Neural crest cell (in vitro differentiated cells): ENCODE measurements around the gene WDR82. TPM values are rescaled to one million over a fixed set of nuclear protein-coding genes. Genes with fewer than 3 reads are reported as not detected.
"Not testable (repeated sequence)": the region's sequence is repeated elsewhere in the genome, so short reads cannot be mapped to it uniquely, and the experiment has no call there.

ENCODE experiments used
- DNase-seq: peaks from one replicate; pipeline ENCODE4 v3.0.0; 2021; ENCODE audit warnings: low read depth, mixed read lengths, low spot score
- H3K27ac Mint-ChIP-seq: one replicate; pipeline ENCODE4 v1.8.0; 2021; ENCODE audit warnings: mild to moderate bottlenecking, mixed read lengths; ENCODE audit not compliant: unreplicated experiment
- H3K27me3 Mint-ChIP-seq: 2 replicates; pipeline ENCODE4 v1.8.0; 2021; ENCODE audit warnings: low read depth, mild to moderate bottlenecking, mixed read lengths
- H3K36me3 Mint-ChIP-seq: 2 replicates; pipeline ENCODE4 v1.8.0; 2021; ENCODE audit warnings: low read depth, mild to moderate bottlenecking, mixed read lengths
- H3K4me1 Mint-ChIP-seq: 2 replicates; pipeline ENCODE4 v1.8.0; 2021; ENCODE audit warnings: mixed read lengths
- H3K4me3 Mint-ChIP-seq: one replicate; pipeline ENCODE4 v1.8.0; 2021; ENCODE audit warnings: mild to moderate bottlenecking, mixed read lengths
- H3K9me3 Mint-ChIP-seq: 2 replicates; pipeline ENCODE4 v1.8.0; 2021; ENCODE audit warnings: mixed read lengths
- CTCF ChIP-seq: fragments of 200-600 bp; sonication (generic); conservative IDR thresholded peaks from 2 replicates; pipeline ENCODE4 v1.5.0; 2021; ENCODE audit warnings: antibody characterized with exemption, mild to moderate bottlenecking
- total RNA-seq: library from RNA; stranded (reverse); gene quantifications from 2 replicates; pipeline ENCODE4 v1.2.1, GENCODE V29; 2021

The WDR82 gene
- total RNA-seq, 1 donor from 2014 or later, result 114 TPM

GRCh38 chr3:52281981-52282801, 3.7 kb upstream of the WDR82 start:
- H3K4me1 Mint-ChIP-seq, result peaks cover 24% of the 10 kb centered on the region

GRCh38 chr3:52280050-52280461, 1.6 kb upstream of the WDR82 start:
- no peak overlapping the region for H3K27ac Mint-ChIP-seq
- peaks cover 39% of the 10 kb centered on the region for H3K4me1 Mint-ChIP-seq
- TF ChIP-seq CTCF, result no peak
- H3K36me3 Mint-ChIP-seq, result peaks cover 9% of the 10 kb centered on the region
- DNase-seq, result no peak
- no peaks in the 10 kb centered on the region for H3K9me3 Mint-ChIP-seq
- peak overlapping the region; percentile 84 for H3K4me3 Mint-ChIP-seq
- H3K27me3 Mint-ChIP-seq, result no peaks in the 10 kb centered on the region

More at GRCh38 chr3:52281981-52282801, 3.7 kb upstream of the WDR82 start:
- no peak for TF ChIP-seq CTCF
- H3K4me3 Mint-ChIP-seq, result peak overlapping the region; percentile 54
- no peaks in the 10 kb centered on the region for H3K9me3 Mint-ChIP-seq
- peaks cover 5% of the 10 kb centered on the region for H3K36me3 Mint-ChIP-seq
- no peaks in the 10 kb centered on the region for H3K27me3 Mint-ChIP-seq
- no peak for DNase-seq
- H3K27ac Mint-ChIP-seq, result no peak overlapping the region

- Mint-ChIP-seq H3K27ac (no peak overlapping the region), H3K27me3 (no peaks in the 10 kb centered on the region), H3K9me3 (no peaks in the 10 kb centered on the region), H3K36me3 (peaks cover 9% of the 10 kb centered on the region), H3K4me1 (peaks cover 41% of the 10 kb centered on the region), H3K4me3 (peak overlapping the region; percentile 96)
- DNase-seq, result no peak
- no peak for TF ChIP-seq CTCF
Observed at GRCh38 chr3:52279596-52279995, 1.1 kb upstream of the WDR82 start.

- Mint-ChIP-seq H3K27ac (peak overlapping the region; percentile 100), H3K9me3 (no peaks in the 10 kb centered on the region), H3K4me3 (peak overlapping the region; percentile 96), H3K4me1 (peaks cover 49% of the 10 kb centered on the region), H3K36me3 (peaks cover 15% of the 10 kb centered on the region), H3K27me3 (no peaks in the 10 kb centered on the region)
- peak; percentile 58 for DNase-seq
- peak; percentile 55 for TF ChIP-seq CTCF
Observed at GRCh38 chr3:52277972-52278509, 408 bp downstream of the WDR82 start.

- DNase-seq, result peak; percentile 46
- no peaks in the 10 kb centered on the region for H3K9me3 Mint-ChIP-seq
- peaks cover 53% of the 10 kb centered on the region for H3K4me1 Mint-ChIP-seq
- H3K27ac Mint-ChIP-seq, result peak overlapping the region; percentile 98
- no peaks in the 10 kb centered on the region for H3K27me3 Mint-ChIP-seq
- peaks cover 17% of the 10 kb centered on the region for H3K36me3 Mint-ChIP-seq
- peak overlapping the region; percentile 96 for H3K4me3 Mint-ChIP-seq
- no peak for TF ChIP-seq CTCF
Observed at GRCh38 chr3:52277071-52277964, 1.1 kb downstream of the WDR82 start.

- not testable (repeated sequence) for DNase-seq, H3K27me3 Mint-ChIP-seq, H3K9me3 Mint-ChIP-seq, H3K27ac Mint-ChIP-seq
- peaks cover 53% of the 10 kb centered on the region for H3K4me1 Mint-ChIP-seq
- peaks cover 17% of the 10 kb centered on the region for H3K36me3 Mint-ChIP-seq
- H3K4me3 Mint-ChIP-seq, result peak overlapping the region; percentile 73
Observed at GRCh38 chr3:52274781-52275180, 3.7 kb downstream of the WDR82 start.
